Lower leg skin (tissue), 3 donors: ENCODE measurements around the gene PCDHGC4.

Source experiments
- CTCF ChIP-seq, 3 donors: fragments of 450-650 bp; IDR thresholded peaks; one replicate each; pipeline ENCODE4 v1.5.1; 2016; ENCODE audit warnings: antibody characterized with exemption in 3 of 3, mild to moderate bottlenecking in 3 of 3, moderate library complexity in 2 of 3
- POLR2A ChIP-seq, 2 donors: fragments of 450-650 bp; IDR thresholded peaks; one replicate each; pipeline ENCODE4 v1.6.1; 2016 to 2017; ENCODE audit warnings: antibody characterized with exemption in 2 of 2, mild to moderate bottlenecking in 1 of 2, moderate library complexity in 1 of 2

- TF ChIP-seq CTCF (IDR thresholded peaks at IDR 0.05) = no peak
- TF ChIP-seq POLR2A (IDR thresholded peaks at IDR 0.05) = no peak
Observed at GRCh38 chr5:141529873-141530272, 45.0 kb downstream of the PCDHGC4 start.
